ENCODE data around the gene TMEM30B.
"Not testable (repeated sequence)": the region's sequence is repeated elsewhere in the genome, so short reads cannot be mapped to it uniquely, and the experiment has no call there.

Gene TMEM30B

DNA sequence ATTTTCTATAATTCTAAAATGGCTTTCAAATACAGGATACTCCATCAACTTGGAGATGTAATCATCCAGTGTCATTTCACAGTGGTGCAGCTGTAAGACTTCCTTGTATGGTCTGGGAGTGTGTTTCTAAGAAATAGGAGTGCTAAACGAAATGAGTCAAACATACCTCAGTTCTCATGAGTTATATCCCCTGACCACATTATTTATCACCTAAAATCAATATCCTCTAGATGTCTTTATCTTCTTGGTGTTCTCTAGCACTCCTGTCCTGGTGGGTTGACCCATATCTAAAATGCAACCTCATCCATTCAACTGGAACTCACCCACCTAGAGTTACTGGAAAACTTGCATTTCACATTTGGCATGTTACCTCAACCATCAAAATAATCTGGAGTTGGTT, 33.2 kb downstream of the TMEM30B start:
- no peak for DNase-seq (ENCODE audit: extremely low spot score)
- CTCF ChIA-PET: no interaction called here
- TF ChIP-seq SP1 (IDR thresholded peaks at IDR 0.05) (no peak), ELF4 (IDR thresholded peaks at IDR 0.05) (no peak), FOXA1 (IDR thresholded peaks at IDR 0.05) (no peak), BHLHE40 (IDR thresholded peaks at IDR 0.05; ENCODE audit: borderline replicate concordance) (no peak), FOXM1 (IDR thresholded peaks at IDR 0.05; ENCODE audit: borderline replicate concordance) (no peak), NFRKB (IDR thresholded peaks at IDR 0.05) (no peak), ARNT (IDR thresholded peaks at IDR 0.05) (no peak), TARDBP (IDR thresholded peaks at IDR 0.05) (no peak), FOXK2 (IDR thresholded peaks at IDR 0.05) (no peak), LEF1 (IDR thresholded peaks at IDR 0.05; ENCODE audit: borderline replicate concordance) (no peak), HDGF (IDR thresholded peaks at IDR 0.05; ENCODE audit: borderline replicate concordance) (no peak), SUZ12 (IDR thresholded peaks at IDR 0.05) (no peak), CTBP1 (IDR thresholded peaks at IDR 0.05; ENCODE audit: borderline replicate concordance) (no peak), L3MBTL2 (conservative IDR thresholded peaks at IDR 0.05) (no peak), ZNF384 (IDR thresholded peaks at IDR 0.05) (no peak)
- TF ChIP-seq, protein P1, sequence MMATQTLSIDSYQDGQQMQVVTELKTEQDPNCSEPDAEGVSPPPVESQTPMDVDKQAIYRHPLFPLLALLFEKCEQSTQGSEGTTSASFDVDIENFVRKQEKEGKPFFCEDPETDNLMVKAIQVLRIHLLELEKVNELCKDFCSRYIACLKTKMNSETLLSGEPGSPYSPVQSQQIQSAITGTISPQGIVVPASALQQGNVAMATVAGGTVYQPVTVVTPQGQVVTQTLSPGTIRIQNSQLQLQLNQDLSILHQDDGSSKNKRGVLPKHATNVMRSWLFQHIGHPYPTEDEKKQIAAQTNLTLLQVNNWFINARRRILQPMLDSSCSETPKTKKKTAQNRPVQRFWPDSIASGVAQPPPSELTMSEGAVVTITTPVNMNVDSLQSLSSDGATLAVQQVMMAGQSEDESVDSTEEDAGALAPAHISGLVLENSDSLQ (IDR thresholded peaks at IDR 0.05): no peak
- POLR2A ChIA-PET: no interaction called here

DNA sequence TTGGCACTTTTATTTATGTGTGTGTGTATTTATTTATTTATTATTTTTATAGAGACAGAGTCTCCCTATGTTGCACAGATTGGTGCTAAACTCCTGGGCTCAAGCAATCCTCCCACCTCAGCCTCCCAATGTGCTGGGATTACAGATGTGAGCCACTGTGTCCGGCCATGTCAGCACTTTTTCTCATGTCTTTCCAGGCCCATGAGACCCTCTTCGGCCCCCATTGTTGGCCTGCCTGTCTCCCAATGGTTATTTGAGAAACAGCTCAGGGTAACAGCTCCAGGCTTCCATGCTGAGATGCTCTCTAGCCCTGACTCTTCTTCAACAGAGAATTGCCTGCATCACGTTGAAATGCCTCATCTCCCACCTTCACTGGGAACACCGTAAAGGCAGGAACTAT, 34.4 kb downstream of the TMEM30B start:
- ChIA-PET CTCF (no interaction called here), POLR2A (no interaction called here)
- DNase-seq (ENCODE audit: extremely low spot score): no peak
- no peak for TF ChIP-seq CTBP1 (IDR thresholded peaks at IDR 0.05; ENCODE audit: borderline replicate concordance)
- TF ChIP-seq HDGF (IDR thresholded peaks at IDR 0.05; ENCODE audit: borderline replicate concordance): no peak
- no peak for TF ChIP-seq SP1 (IDR thresholded peaks at IDR 0.05)
- TF ChIP-seq L3MBTL2 (conservative IDR thresholded peaks at IDR 0.05): no peak
- no peak for TF ChIP-seq BHLHE40 (IDR thresholded peaks at IDR 0.05; ENCODE audit: borderline replicate concordance)
- TF ChIP-seq ELF4 (IDR thresholded peaks at IDR 0.05): no peak
- no peak for TF ChIP-seq NFRKB (IDR thresholded peaks at IDR 0.05)
- no peak for TF ChIP-seq FOXA1 (IDR thresholded peaks at IDR 0.05)
- TF ChIP-seq SUZ12 (IDR thresholded peaks at IDR 0.05): no peak
- no peak for TF ChIP-seq FOXM1 (IDR thresholded peaks at IDR 0.05; ENCODE audit: borderline replicate concordance)
- no peak for TF ChIP-seq ZNF384 (IDR thresholded peaks at IDR 0.05)
- no peak for TF ChIP-seq TARDBP (IDR thresholded peaks at IDR 0.05)
- no peak for TF ChIP-seq LEF1 (IDR thresholded peaks at IDR 0.05; ENCODE audit: borderline replicate concordance)

DNA sequence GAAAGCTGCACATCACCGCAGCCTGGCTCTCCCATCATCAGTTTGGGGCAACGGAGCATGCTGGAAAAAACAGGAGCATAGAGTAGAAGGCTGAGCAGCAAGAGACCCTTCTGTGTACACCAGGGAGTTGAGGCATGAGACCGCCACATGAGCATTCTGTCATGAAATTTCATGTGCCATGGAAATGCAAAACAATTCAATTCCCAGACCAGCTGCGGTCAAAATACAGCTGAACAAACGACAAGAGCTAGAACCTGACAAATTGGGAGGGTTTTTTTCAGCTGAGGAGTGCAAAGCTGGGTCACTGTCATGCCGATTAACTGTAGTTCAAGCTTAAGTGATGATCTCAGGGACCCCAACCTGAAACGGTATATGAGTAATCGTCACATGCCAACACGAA, 37.1 kb downstream of the TMEM30B start:
- DNase-seq (ENCODE audit: extremely low spot score): no peak
- ChIA-PET POLR2A (interaction anchor here (0.8 kb wide), 1 partner anchor 910 kb away, joined by 3 read pairs; no protein-coding TSS in a partner anchor), CTCF (interaction anchor here (0.5 to 0.6 kb wide), 2 partner anchors 27 to 63 kb away, joined by 3 read pairs; no protein-coding TSS in a partner anchor)
- TF ChIP-seq FOXK2 (IDR thresholded peaks at IDR 0.05): no peak
- no peak for TF ChIP-seq TARDBP (IDR thresholded peaks at IDR 0.05)
- TF ChIP-seq BHLHE40 (IDR thresholded peaks at IDR 0.05; ENCODE audit: borderline replicate concordance): no peak
- no peak for TF ChIP-seq SP1 (IDR thresholded peaks at IDR 0.05)
- no peak for TF ChIP-seq ELF4 (IDR thresholded peaks at IDR 0.05)
- TF ChIP-seq SUZ12 (IDR thresholded peaks at IDR 0.05): no peak
- TF ChIP-seq LEF1 (IDR thresholded peaks at IDR 0.05; ENCODE audit: borderline replicate concordance): no peak
- TF ChIP-seq HDGF (IDR thresholded peaks at IDR 0.05; ENCODE audit: borderline replicate concordance): no peak
- no peak for TF ChIP-seq ARNT (IDR thresholded peaks at IDR 0.05)
- TF ChIP-seq NFRKB (IDR thresholded peaks at IDR 0.05): no peak
- no peak for TF ChIP-seq FOXA1 (IDR thresholded peaks at IDR 0.05)
- TF ChIP-seq, protein P1 (IDR thresholded peaks at IDR 0.05): no peak
- no peak for TF ChIP-seq FOXM1 (IDR thresholded peaks at IDR 0.05; ENCODE audit: borderline replicate concordance)
- TF ChIP-seq L3MBTL2 (conservative IDR thresholded peaks at IDR 0.05): no peak
- no peak for TF ChIP-seq CTBP1 (IDR thresholded peaks at IDR 0.05; ENCODE audit: borderline replicate concordance)
- TF ChIP-seq ZNF384 (IDR thresholded peaks at IDR 0.05): no peak

DNA sequence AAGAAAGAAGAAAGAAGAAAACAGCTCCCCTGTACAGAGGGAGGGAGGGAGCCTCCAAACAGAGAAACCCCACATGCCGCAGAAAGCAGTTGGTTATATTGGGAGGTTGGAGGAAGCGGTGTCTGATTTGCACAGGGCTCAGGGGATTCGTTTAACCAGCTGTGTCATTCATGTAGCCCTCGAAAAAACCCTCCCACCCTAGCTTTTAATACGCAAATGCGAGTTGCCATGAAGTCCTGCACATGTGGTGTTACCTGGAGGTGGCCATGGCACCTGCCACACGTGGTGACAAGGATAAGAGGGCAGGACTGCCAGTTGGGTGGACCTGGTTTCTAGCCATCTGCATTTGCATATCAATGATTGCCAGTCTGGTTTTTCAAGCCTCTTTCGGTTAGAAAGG, 40.9 kb downstream of the TMEM30B start:
- DNase-seq (ENCODE audit: extremely low spot score): no peak
- POLR2A ChIA-PET: no interaction called here
- TF ChIP-seq LEF1 (IDR thresholded peaks at IDR 0.05; ENCODE audit: borderline replicate concordance) (no peak), CTBP1 (IDR thresholded peaks at IDR 0.05; ENCODE audit: borderline replicate concordance) (no peak), HDGF (IDR thresholded peaks at IDR 0.05; ENCODE audit: borderline replicate concordance) (no peak), BHLHE40 (IDR thresholded peaks at IDR 0.05; ENCODE audit: borderline replicate concordance) (no peak), ARNT (IDR thresholded peaks at IDR 0.05) (no peak), SP1 (IDR thresholded peaks at IDR 0.05) (no peak), FOXM1 (IDR thresholded peaks at IDR 0.05; ENCODE audit: borderline replicate concordance) (no peak), L3MBTL2 (conservative IDR thresholded peaks at IDR 0.05) (no peak), SUZ12 (IDR thresholded peaks at IDR 0.05) (no peak)
- TF ChIP-seq, protein P1 (IDR thresholded peaks at IDR 0.05): no peak
- CTCF ChIA-PET: no interaction called here

DNA sequence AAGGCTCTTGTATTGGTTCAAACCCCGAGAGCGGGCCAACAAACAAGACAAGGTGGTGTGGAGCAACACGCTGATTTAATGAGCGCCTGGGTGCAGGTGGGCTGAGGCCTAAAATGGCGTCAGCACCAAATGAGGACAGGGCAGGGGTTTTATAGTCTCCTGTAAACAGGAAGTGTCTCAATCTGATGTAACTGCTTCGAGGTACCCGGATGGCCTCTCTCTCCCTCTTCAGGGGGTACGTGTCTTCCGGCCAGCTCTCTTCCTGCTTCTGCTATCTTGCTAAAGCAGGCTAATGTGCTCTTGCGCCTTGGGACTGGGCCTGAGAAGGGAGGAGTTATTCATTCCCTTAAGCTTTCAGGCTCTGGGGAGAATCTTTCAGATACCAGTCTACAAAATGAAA, 41.9 kb downstream of the TMEM30B start:
- CTCF ChIA-PET: interaction anchor here (0.6 kb wide), 1 partner anchor 12 kb away, joined by 4 read pairs; no protein-coding TSS in a partner anchor
- DNase-seq (ENCODE audit: extremely low spot score); POLR2A ChIA-PET: not testable (repeated sequence)

DNA sequence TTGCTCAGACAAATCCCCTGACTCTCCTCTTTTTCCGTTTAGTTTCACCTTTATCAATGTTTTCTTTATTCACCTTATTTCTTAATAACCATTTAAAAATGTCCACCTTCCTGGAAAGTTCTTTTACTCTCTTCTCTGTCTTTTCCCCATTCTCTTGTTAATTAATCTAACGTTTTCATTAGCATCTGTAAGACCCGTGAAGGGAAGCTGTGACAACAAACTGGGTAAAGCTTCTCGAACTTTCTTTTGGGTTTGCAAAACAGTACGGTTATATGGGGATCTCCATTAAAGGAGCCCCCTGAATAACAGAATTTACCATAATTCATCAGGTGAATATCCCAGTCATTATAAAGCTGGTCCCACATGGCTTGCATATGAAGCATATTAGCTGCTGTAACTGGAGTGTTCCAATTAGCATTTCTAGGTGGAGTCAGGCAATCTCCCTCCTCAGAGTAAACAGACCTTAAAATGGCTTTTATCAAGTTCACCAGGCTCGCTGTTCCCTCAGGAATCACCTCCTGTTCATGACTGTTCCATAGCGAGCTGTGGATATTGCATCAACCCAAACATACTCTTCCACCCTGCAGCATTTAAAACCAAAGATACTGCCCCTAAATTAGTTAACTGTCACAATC, 42.4 kb downstream of the TMEM30B start:
- no peak for DNase-seq (ENCODE audit: extremely low spot score)
- CTCF ChIA-PET: interaction anchor here (0.6 kb wide), 2 partner anchors 13 to 18 kb away, joined by 3 to 4 read pairs; no protein-coding TSS in a partner anchor
- TF ChIP-seq SP1 (IDR thresholded peaks at IDR 0.05): no peak
- TF ChIP-seq, protein P1 (IDR thresholded peaks at IDR 0.05): no peak
- no peak for TF ChIP-seq FOXA1 (IDR thresholded peaks at IDR 0.05)
- TF ChIP-seq L3MBTL2 (conservative IDR thresholded peaks at IDR 0.05): no peak
- TF ChIP-seq SUZ12 (IDR thresholded peaks at IDR 0.05): no peak
- no peak for TF ChIP-seq FOXK2 (IDR thresholded peaks at IDR 0.05)
- no peak for TF ChIP-seq CTBP1 (IDR thresholded peaks at IDR 0.05; ENCODE audit: borderline replicate concordance)
- no peak for TF ChIP-seq FOXM1 (IDR thresholded peaks at IDR 0.05; ENCODE audit: borderline replicate concordance)
- no peak for TF ChIP-seq NFRKB (IDR thresholded peaks at IDR 0.05)
- no peak for TF ChIP-seq ARNT (IDR thresholded peaks at IDR 0.05)
- TF ChIP-seq TARDBP (IDR thresholded peaks at IDR 0.05): no peak
- TF ChIP-seq ZNF384 (IDR thresholded peaks at IDR 0.05): no peak
- TF ChIP-seq HDGF (IDR thresholded peaks at IDR 0.05; ENCODE audit: borderline replicate concordance): no peak
- no peak for TF ChIP-seq ELF4 (IDR thresholded peaks at IDR 0.05)
- TF ChIP-seq BHLHE40 (IDR thresholded peaks at IDR 0.05; ENCODE audit: borderline replicate concordance): no peak
- TF ChIP-seq LEF1 (IDR thresholded peaks at IDR 0.05; ENCODE audit: borderline replicate concordance): no peak
- POLR2A ChIA-PET: no interaction called here
